Myocyte (in vitro differentiated cells): ENCODE results near the gene HCN4. TPM values are rescaled to one million over a fixed set of nuclear protein-coding genes. Genes with fewer than 3 reads are reported as not detected.

ENCODE experiments used
- DNase-seq: peaks from one replicate; pipeline ENCODE4 v3.0.0-alpha.2; 2012; ENCODE audit warnings: low read depth
- total RNA-seq: library from RNA; depleted of rRNA; stranded (reverse); fragments of >200 nt; gene quantifications from 2 replicates; pipeline ENCODE4 v1.2.3, GENCODE V29; 2014

The HCN4 gene
- total RNA-seq, 1 donor from 2014 or later: not detected

DNA sequence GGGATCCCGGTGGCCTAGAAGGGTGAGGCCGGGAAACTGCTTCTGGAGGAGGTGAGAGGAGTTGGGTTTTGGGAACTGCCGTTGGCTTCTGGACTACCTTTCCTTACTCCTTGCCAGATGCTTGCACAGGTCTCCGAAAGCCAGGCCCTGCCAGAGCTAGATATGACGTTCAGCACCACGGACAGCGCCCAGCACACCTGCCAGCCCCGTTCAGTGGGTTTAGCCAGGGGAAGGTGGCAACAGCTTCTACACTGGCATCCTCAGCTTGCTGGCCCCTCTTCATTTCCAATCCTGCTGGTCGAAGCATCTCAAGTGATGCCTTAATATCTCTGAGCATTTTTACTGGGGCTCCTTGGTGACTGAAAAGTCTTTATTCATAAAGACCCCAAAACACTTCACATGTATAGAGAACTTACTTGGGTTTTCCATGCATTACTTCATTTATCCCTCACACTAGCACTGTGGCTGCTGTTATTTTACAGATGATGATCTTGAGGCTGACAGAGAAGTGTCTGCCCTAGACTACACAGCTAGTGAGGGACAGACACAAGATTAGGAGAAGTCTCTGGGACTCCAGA is 21.9 kb downstream of the HCN4 start:
- peak; percentile 29 for DNase-seq

DNA sequence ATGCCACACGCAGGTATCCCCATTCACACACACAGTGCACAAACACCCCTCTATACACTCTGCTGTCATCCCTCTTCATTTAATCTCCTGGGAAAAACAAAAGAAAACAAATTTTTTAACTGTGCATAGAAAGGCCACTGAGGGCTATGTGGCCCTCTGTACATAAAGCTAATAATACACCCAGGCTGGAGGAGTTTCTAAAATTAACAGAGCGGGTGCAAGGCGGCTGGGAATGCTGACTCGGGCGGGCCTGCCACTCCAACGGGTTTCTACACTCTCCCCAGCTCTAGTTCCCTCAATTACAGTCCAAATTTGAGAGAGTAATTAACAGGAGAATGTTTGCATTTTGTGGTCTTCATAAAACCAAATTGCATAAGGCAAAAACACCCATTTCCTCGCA is 23.1 kb downstream of the HCN4 start:
- no peak for DNase-seq

DNA sequence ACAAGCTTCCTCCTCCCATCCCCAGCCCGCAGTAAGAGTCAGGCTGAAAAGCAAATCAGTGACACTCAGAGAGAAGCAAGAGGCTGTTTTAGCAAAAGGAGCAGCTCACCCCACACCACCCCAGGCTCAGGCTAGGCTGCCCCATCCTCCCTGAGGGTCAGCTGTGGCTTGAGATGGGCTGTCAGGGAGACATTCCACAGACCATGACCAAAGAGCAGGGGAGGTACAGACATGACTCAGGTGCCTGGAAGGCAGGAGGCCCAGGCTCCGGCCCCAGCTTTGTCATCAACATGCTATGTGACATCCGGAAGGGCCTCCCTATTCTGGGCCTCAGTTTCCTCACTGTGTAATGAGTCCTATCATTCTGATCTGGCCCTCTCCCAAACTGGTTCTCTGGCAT is 24.7 kb downstream of the HCN4 start:
- no peak for DNase-seq

DNA sequence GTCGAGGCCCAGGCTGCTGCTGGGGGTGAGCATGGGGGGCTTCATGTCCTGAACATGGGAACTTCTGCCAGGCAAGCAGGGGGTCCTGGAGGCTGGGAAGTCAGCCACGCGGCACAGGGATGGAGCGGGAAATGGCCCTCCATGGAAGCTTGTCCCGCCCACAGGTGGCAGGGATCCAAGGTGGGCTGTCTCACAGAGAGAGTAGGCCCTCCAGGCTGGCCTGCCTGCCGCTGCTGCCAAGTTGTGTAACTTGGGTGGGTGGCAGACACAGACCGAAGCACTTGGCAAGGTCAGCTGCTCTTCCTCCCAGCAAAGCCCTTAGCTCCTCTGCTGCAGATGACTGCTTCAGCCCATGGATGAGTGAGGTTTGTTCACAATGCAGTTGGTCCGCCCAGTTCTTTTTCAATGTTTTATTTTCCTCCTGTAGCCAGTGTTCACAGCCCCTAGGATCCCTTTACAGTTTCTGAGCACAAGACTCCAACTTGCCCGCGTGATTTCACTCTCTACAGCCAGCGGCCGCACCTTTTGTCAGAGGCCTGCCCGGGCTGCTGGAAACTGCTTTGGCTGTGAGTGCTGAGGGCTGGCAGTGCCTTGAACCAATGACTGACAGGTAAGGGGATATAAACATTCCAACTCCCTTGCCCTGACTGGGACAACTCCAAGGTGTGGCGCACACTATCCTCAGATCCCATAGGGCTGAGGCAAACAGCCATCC is 26.7 kb downstream of the HCN4 start:
- DNase-seq: no peak

DNA sequence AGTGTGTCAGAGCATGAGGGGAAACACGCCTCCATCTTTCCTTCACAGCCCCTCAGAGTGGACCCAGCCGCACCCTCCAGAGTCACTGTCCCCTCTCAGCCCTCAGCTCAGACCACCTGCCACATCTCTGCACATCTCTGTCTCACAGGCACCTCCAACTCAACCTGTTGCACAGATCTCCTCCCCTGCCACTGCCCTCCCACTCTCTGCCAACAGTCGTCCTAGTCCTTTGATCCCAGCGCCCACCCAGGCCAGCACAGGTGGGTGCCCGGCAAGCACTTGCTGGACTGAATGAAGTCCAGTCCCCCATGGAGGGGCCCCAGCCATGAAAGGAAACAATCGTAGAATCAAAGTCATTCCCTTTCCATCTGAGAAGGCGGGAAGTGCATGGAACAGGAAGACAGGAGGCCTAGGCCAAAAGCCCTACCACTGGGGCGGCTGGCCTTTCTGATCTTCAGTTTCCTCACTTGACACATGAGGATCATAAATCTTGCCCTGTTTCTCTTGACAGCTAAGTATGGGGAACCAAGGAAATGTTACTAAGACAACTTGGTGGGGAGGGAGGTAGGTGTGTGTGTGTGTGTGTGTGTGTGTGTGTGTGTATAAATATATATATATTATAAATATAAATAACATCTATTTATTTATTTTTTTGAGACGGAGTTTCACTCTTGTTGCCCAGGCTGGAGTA is 28.1 kb downstream of the HCN4 start:
- DNase-seq: no peak

DNA sequence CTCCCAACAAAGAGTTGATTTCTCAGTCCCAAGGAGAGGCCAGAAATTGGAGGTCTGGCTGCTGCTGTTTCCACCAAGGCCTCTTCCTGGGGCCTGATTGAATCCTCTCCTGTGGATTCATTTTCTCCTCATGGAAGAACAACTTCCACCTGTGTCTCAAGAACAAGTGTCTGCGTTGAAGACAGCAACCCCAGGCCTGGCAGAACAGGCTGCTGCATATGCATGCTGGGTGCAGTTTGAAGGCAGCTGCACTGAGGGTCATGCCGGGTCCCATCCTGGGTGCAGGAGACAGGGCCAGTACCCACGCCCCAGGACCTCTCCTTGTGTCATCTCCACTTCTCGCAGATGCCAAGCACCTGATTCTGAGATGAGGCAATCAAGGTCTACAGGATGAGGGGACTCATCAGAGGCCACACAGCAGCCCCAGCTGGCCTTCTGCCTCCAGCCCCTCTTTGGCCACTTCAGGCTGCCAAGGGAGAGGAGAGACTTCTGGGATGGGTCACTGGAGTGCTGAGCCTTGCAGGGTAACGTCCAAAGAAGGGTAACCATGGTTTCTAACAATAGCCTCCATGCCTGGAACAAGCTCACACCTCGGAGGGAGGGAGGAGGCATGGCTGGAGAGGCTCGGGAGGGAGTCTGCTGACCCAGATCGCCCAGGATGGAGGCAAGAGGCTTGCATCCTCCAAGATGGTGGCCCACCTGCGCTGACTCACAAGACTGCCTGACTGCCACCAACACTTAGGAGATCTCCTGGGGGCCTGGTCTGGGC is 30.0 kb downstream of the HCN4 start:
- DNase-seq: no peak

DNA sequence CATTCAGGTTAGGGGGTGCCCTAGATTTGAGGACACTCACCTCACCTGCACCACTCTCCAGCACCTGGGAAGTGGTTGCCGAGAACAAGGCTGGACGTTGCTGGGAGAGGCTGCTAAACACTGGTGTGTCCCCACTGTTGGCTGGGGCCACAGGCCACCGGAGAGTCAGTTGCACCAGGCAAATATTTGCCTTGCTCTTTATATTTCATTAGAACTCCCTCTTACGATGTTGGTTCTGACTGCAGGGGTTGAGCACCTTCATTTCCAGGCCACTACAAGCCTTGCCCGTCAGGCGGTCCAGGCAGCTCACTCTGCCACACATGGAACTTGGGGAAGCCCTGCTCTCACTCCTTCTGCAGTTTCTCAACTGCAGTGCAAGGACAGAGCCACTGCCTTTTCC is 30.7 kb downstream of the HCN4 start:
- DNase-seq: no peak

DNA sequence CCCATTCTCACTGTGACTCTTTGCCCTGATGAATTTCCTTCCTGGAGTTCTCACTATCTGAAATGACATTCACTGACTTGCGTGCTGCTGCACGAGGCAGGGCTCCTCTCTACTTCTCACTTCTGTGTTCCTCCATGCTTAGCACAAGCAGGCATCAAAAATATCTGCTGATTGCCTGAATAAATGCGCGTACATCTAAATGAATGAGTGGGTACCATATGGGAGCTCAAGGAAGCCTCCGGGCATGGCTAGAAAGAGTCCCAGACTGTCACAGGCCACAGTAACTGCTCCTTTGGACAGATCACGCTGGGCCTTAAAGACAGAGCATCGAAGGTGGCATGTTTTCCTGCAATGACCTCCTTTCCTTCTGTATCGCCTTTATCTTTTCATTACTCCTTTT is 31.6 kb downstream of the HCN4 start:
- no peak for DNase-seq

DNA sequence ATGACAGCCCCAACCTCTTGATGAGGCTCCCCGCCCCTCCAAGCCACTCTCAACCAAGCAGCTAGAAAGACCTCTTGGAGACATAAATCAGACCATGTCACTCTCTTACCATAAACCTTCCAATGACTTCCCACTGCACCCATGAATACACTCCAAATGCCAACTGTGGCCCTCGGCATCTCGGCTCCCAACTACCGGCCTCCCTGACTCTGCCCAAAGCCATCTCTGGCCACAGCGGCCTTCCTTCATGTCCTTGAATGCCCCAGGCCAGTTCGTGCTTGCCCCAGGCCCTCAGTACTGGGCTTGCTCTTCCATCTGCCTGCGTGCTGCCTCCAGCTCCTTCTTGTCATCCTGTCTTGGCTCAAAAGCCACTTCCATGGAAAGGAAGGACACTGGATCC is 32.0 kb downstream of the HCN4 start:
- DNase-seq: no peak

DNA sequence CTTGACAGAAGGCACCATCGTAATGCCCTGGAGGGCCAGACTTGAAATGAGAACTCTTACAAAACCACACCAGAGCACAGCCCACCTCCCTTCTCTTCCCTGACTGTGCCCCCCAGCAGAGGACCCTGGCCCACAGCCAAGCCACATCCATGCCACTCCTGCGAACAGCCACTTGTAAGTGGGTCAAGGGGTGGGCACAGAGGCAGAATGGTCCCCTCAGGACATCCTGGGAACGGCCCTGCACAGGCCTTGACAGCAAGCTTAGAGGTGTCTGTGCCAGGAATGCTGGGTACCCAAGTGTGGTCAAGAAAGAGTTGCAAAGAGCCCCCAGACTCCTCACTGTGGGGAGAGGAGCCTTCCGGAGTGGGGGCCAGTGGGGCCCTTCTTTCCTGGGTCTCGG is 33.3 kb downstream of the HCN4 start:
- DNase-seq: no peak

DNA sequence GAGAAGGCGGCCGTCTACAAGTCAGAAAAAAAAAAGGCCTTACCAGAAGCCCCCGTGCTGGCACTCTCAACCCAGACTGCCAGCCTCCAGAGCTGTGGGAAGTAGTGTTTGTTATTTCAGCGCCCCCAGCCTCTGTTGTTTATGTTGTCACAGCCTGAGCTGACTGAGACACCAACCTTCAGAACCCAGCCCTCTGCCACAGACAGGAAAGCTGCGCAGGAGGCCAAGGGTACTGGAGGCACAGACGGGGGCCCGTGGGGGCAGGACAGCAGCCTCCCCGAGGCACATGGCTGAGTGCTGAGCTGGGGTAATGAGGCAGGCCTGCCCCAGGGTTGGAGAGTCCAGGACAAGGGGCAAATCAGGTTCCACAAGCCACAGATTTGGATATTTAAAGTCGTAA is 33.7 kb downstream of the HCN4 start:
- no peak for DNase-seq

DNA sequence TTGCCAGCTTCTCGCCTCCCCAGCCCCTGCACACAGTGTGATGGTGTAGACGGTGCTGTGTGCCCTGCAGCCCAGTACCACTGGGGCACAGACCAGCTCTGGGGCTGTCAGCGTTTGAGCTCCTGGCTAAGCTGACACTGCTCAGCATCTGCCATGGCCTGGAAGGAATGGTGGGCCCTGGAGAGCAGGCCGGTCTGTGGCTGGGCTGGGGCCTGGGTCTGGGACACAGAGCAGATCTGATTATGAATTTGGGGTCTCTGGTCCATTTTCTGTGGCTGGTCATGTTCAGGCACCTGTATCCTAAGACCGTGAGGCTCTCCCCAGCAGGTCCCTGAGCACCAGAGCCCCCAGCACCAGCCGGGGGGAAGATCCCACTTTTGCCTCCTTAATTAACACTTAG is 34.7 kb downstream of the HCN4 start:
- no peak for DNase-seq

DNA sequence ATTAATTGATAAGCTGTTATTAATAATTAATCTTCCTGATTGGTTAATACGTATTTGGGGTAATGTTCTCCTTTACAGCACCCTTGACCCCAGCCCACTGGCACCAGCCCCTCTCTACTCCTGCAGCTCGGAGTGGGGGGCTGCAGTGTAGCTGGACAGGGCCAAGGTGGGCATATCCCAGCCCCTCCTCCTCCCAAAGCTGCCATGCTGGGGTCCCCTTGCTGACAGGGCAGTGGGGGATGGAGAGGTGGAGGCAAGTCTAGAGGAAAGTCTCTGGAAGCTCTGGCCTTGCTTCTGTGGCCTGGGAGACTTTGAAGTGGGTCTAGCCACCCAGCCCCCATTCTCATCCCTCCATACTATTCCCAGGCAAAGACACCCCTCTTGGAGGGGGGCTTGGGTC is 35.8 kb downstream of the HCN4 start:
- DNase-seq: no peak

DNA sequence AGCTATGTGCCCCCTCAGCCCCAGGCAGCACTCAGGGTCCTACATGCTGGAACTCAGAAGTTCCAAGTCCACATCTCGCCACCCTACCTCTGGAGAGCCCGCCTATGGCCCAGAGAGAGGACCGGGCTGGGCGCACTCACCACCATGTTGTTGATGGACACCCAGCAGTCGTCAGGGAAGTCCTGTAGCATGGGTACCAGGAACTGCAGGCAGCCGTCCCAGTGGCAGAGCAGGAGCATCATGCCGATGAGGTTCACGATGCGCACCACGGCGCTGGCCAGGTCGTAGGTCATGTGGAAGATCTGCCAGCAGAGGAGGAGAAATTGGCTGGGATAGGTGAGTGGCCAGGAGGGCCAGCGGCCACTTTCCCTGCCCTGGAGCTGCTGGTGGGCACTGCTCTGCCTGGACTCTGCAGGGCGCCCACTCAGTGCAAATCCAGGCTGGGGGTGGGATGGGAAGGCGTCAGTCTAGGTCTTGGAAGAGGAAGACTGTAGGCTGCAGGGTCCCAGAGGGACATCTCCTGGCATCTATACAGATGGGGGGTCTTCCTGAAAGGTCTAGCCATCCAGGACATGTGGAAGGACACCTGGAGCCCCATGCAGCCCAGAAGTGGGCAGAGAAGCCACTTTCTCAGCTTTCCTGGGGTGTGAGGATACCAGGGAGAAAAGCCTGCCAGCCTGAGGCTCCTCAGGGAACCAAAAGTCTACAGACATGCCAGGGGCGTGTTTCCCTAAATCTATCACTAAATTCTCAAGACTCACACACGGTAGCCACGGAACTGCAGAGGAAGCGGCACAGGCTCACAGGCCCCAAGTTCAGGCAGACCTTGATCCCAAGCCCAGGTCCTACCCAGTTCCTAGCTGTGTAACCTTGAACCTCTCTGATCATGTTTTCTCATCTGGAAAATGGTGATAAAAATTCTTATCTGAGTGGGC is 36.5 kb downstream of the HCN4 start:
- DNase-seq: no peak

DNA sequence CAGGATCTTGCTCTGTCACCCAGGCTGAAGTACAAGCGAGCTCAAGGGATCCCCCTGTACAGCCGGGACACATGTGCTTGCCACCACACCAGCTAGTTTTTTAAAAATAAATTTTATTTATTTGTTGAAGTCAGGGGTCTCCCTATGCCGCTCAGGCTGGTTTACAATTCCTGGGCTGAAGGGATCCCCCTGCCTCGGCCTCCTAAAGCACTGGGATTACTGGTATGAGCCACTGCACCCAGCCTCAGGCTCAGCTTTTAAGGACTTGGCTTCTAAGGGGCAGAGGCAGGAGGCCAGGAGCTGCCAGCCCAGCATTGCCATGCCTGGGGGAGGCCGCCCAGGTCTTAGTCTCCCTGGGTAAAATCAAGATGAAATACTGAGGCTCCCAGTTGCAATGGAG is 37.3 kb downstream of the HCN4 start:
- DNase-seq: no peak

DNA sequence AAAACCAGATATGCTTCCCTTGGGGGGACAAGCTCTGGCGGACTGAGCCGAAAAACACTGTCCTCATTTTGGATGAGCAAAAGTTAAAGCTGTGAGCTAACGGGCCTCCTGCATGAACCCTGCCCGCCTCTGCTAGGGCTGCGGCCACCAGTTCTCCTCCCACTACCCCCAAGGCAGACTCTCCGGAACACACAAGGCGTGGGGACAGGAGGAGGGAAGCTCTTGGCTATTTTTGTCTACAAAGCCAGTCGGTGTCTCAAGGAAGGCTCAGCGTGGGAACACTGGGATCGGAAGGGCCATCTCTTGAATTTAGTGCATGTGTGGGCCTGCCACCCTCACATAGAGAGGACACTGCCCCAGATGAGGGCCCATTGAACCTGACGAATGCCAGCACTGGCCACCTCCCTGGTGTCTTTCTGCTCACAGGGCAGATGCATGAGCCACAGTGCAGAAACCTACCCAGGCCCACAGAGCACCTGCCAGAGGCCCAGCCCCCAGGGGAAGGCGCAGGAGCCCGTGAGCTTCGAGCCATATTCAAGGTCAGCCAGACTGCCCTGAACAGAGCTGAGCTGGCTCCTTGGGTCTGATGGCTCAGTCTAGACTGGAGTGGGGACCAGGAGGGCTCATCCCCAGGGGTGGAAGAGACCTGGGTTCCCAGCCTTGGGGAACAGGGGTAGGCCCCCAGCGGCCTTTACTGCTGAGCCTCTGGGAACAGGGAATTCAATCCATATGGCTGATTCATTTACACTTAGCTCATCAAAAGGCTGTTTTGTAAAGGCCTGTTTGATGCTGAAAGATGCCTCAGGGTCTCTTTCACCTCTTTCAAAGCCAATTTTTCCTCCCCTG is 38.3 kb downstream of the HCN4 start:
- no peak for DNase-seq

DNA sequence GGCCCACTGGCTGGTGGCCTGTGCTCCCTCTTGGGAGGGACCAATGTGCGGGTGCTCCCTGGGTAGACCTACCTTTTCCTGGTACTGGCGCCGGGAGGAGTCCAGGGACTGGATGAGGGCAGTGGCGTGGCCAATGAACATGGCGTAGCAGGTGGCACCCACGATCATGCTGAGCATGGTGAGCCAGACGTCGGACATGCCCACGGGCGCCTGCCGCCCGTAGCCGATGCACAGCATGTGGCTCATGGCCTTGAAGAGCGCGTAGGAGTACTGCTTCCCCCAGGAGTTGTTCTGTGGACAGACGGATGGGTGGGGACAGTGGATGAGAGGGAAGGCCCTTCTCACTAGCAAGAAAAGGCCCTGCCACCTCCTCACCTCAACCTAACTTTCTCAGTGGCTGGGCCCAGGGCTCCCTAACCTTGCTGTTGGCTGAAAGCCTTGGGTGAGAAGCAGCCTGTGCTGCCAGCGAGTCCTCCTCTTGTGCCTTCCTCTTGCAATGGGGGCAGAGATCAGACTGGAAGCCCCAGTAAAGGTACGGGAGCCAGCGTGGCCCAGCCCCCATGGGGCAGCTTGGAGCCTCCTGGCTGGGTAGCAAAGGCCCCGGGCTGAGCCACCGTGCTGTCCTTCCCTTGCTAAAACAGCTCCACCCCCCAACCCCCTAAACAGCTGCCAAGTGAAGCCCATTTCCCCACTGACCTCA is 39.1 kb downstream of the HCN4 start:
- DNase-seq: no peak

DNA sequence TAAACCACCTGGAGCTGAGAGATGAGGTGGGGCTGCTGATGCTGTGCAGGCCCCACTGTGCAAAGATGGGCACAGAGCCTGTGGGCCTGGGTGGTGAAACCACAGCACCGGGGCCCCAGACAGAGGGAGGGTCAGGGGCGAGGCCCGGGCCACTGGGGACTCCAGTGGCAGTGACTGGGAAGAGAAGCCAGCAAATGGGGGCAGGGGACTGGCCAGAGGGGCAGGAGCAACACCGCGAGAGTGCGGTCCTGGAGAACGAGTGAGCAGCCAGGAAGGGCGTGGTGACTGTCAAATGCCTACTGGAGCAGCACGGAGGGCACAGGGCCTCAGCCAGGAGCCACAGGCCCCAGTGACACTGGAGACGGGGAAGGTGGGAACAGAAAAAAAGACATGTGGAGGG is 39.8 kb downstream of the HCN4 start:
- no peak for DNase-seq

DNA sequence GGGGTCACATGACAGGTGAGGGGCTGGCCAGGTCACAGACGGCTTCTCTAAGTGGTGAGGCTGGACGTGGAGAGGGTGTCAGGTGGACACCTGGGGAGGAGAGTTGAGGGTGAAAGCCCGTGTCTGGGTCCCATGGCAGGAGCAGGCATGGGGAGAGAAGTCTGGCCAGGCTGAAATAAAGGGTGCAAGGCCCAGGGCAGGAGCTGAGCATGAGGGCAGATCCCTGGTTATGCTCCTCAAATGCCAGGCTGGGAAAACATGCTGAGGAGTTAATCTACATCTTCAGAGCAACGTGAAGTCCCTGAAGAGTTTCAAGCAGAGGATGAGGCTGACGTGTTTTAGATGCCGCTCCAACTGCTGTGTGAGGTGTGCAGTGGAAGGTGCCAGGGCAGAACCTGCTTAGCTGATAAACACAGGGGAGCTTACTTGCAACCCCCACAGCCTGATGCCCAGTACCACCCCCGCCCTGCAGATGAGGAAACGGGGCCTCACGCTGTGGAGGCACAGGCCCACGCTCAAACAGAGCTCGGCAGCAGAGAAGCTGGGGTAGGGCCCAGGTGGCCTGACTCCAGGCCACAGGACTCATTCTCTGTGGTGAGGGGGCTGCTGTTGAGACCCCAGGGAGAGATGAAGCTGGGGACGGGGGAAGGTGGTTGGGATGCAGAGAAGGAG is 40.5 kb downstream of the HCN4 start:
- no peak for DNase-seq
